Islet of Langerhans (tissue), 1 donor: Measurements from ENCODE around the gene ANK3.

Experiments
- FAIRE-seq: peaks from one replicate; lab custom pipeline; 2011; peaks lifted over from hg19 to GRCh38; lab: Jason Lieb, UNC

The ANK3 gene

DNA sequence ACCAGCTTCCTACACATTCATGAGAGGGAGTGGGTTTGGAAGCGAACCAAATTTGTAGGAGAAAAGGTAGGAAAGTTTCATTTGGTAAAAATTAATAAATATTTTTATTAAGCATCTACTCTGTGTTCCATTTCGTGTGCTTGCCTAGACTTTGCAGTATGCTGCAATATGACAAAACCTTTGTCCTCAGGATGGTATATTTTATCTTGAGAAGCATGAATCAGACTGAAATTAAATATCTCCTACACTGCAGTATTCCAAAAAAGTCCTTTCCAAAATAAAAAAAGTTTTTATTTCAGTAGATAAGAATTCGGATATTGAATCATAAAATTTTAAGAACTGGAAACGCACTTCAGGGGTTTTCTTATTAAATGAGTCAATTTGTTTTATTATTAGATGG lies 47.7 kb downstream of the ANK3 start:
- FAIRE-seq, result no peak

DNA sequence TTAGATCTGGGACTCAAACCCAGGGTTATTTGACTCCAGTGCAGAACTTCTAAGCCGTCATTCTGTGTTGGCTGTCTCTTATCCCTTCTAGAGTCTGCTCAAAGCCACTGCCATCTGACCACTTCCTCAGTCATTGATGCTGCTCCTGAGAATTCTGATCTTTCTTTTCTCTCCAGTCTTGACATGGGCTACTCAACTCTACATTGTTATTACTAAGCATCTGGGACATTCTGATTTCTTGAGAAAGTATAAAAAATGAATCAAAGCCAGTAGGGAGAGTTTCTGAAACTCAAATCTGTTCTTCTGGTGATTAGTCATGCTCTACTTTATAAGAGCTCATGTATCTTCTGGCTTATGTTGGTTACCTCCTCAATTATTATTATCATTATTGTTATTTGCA lies 48.7 kb downstream of the ANK3 start:
- no peak for FAIRE-seq

DNA sequence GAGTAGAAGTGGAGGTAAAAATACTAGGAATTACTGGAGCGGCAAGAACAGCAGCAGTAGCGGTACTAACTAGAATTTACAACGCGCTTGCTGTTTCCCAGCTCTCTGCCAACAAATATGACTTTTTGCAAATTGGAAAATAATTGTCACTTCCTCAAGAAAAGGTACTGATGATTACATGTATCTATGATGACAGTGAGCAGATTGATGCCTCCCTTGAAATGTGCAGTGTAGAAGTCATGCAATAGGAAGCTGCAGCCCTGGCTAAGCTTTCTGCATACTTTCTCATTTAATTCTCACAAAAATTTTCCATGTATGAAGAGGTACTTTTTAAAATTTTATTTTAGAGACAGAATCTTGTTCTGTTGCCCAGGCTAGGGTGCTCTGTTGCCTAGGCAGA lies 49.9 kb downstream of the ANK3 start:
- FAIRE-seq, result no peak

DNA sequence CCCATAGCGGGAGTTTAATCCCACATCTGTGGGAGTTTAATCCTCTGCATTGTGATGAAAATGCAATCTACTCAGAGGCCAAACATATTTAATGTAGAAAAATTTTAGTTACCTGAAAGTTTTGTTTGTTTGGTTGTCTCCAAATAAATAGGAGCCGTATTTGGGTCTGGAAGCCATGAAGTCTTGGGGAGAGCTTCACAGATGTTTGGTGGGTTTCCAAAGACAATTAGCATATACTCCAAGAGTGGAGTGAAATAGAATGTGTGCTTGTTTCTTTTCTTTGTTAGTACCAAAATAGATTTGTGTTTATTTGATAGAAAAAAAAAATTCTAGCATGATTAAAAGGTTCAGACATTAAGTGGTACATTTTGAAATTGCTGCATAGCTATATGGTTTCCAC lies 50.9 kb downstream of the ANK3 start:
- no peak for FAIRE-seq

DNA sequence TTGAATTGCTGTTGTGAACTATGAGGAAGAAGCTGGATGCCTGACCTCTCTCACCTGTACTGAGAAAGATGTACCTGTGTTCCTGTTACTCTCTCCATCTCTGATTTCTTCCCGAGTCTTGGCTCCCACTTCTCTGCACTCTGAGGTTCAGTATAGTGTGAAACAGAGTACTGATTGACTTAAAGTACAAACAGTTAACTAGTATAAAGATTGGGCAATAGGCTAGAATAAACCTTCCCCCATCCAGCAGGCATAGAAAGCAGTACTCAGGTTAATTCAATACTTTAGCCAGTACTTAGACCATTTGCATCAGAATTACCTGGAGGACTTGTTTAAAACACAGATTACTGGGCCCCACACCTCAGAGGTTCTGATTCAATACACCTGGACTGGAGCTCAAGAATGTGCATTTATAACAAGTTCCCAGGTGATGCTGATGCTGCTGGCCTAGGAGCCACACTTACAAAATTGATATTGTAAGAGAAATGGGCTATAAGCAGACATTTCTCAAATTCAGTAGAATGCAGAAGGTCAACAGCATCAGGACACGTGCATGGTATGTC lies 51.6 kb downstream of the ANK3 start:
- no peak for FAIRE-seq

DNA sequence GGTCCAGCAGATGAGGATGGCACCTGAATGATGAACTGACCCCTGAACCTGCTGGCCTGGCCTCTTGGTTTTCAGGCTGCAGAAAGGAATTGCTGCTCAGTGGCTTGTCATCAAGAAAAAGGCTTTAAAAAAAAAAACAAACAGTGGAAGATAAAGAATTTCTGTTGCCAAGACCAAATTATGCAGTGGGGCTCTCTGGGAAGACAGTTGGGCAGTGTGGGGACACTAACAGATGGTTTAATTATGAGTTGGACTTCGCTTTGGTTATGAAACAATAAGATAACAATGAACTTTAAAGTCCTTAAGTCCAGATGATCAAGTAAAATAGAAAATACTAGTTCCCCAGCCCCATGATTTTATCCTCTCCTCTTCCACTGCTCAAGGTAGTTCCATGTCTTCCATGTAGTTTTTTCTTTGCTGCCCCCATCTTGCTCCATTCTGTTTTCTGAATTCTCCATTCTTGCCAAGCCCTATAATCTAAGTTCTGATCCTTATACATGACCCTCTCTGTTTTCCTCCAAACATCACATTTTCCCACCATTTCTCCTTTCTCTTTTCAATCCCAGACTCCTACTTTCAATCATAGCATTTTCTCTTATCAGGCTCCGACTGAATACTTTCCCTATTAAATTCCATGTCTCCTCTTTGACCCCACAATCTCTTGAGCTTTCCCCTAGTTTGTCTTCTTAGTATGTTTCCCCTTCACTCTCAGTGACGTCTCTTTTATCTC lies 52.6 kb downstream of the ANK3 start:
- no peak for FAIRE-seq

DNA sequence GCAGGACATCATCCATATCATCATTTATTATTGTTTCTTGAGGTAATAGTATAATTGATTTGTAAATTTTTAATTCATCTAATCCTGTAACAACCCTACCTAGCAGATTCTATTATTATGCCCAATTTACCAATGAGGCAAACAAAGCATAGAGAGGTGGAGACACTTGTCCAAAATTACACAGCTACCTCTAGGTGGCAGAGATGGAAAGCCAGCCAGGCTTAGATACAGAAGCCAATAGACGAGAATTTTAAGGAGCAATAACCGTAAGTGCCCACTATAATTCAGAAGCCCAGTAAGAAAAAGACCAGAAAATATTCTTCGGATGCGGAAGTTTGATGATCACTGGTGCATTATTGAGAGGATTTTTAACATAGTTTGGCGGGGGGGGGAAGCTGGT lies 54.0 kb downstream of the ANK3 start:
- FAIRE-seq, result no peak

DNA sequence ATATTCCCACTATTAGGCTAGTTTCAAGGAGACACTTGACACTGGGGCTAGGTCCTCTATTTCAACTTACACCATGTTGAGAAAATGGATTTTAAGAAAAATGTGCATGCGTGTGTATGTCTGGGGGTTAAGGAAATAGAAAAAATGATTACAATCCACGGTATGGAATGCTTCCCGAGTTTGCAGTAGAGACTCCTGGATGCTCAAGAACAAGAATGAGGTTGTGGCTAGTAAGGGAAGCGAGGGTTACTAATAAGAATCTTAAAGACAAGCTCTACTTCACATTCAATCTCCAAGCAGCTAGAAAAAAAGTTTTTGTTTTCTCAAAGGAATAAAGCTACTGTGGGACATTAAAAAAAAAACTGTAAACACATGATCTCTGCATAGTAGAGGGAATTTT lies 54.7 kb downstream of the ANK3 start:
- no peak for FAIRE-seq

DNA sequence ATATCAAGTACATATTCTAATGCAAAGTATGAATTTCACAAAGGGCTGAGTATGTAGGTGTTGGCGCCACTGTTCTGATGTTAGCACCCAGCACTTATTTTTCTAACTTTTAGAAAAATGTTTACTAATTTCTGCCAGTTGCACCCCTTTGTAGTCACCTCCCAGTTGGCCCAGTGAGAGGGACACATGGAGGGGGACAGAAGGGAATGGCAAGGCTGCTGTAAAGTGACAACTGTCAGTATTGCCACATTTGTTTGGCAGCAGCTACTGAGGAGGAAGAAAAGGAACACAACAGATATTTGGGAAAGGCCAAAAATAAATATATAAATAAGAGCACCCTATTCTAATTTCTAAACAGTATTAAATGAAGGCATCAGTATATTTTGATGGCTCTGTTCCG lies 57.3 kb downstream of the ANK3 start:
- FAIRE-seq, result no peak

DNA sequence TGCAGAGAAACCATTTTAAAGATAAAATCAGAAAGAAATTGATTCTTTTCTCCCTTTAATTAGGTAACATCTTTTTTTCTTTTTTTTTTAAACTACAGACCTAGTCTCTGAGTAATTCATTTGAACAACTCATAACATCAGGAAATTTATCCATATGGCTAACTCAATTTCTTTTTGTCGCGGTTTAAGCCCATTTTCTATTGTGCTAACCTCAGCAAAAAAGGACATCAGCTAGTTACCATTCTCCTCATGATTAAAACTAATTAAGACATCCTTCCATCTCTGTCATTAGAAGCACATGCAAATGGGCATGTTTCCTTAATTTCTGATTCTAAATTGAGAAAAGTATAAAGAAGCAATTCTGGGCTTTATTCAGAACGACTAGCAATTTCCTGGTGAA lies 57.8 kb downstream of the ANK3 start:
- FAIRE-seq, result no peak

DNA sequence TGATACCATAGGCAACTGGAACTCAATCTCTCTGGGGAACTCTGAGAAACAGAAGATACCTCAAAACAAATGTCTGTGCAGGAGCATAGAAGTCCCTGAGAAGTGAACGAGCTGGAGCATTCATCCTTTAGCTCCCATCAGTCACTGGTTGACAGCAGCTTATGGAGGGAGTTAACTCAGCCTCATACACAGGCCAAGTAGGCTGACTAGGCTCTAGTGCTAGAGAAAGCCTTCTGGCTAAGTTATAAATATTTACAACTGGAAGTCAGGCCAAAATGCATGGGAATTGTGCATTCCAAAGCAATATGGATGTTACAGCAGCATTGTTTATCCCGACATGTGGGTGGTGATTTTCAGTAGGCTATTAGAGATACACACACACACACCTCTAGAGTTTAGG lies 66.5 kb downstream of the ANK3 start:
- FAIRE-seq, result no peak

DNA sequence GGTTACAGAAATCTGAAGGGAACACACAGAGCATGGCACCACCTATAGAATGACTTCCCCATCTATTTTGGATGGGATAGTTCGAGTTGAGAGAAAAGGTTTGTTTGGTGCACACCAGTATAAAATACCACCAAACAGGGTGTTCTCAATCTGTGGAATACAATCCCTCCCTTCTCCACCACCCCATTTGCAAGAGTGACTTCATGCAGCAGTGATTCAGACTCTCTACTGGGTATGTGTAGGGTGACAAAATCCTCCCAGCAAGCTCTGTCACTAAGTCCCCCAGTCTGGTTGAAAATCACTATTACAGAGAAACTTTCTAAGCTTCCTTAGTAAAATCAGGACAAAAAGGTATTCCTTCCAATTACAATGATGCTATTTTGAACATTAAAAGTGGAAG lies 69.0 kb downstream of the ANK3 start:
- FAIRE-seq, result no peak

DNA sequence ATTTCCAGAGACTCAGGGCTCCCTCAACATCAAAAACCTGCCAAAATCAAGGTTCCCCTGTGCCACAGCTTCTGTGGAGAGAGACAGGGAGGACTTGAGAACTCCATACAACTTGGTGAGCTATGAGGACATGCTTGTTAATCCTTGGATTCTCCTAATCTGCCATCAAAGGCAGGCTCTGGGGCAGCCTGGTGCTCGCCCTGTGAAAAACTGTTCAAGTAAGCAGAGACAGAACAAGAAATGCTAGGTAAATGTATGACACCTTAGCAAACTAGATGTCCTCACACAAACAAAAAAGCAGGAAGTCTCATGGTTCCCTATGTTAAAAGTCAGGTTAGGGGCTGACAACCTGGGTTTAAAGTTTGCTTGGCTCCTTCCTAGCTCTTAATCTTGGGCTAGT lies 73.6 kb downstream of the ANK3 start:
- FAIRE-seq, result no peak

DNA sequence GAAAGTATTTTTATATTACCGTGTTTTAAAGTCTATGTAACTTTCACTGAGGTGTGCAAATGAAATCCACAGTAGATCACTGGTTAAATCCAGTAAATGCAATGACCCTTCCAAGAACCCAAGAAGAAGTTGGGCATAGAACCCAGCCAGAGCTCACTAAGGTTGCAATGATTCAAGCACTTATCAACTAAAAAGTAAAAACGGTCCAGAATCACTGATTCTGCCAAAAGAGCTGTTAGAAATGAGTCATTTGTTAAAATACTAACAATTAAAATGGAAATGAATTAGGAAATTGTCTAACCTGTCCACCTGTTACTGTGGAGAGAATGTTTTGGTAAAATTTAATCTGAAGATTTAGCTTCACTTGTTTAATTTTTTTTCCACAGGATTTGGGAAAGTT lies 74.4 kb downstream of the ANK3 start:
- no peak for FAIRE-seq

DNA sequence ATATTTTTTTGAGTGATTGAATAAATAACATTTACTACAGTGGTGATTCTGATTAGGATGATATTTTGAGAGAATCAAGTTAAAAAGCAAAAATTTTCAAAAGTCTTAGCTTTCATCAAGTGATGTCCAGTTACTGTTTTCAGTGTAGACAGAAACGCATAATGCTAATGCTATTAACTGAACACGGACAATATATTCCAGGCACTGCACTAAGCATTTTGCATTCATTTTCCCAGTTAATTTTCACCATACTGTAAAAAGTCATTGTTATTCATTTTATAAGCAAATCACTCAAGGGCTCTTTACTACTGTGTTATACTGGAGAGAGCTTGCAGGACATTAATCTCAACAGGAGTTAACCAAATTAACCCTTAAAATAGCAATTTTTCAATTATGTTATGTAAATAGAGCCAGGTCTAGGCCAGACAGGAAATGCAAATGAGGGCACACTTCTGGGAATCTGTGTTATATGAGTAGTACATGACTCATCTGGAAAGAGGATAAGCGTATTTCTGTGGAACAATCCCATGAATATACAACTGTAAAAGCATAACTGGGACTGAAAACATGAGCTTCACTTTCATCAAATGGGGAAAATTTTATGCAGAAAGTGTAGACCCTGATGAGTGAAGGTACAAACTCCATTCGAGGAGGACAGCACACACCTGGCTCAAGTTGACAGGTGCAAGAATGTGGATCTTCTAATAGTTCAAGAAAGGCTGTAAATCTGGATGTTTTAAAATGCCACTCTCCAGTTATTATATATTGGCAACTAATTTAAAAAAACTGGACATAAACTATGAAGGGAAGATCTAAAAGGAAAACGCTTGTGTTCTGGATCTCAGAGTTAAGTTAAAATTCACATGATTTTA lies 75.4 kb downstream of the ANK3 start:
- peak; percentile 95 for FAIRE-seq

DNA sequence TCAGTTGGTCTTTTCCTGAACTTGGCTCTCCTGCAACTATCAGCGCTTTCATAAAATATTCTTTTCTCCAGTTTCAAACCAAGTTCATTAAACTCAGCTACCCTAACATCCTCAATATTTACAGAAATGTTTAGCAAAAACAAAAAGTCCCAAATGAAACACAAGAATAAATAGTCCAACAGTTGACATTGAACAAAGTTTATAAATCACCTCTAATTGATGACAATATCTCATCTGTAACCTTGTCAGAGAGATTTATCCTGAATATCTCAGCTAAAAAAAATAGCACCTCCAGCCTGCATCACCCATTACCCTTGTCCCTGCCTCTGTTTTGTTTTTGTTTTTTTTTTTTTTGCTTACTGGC lies 76.1 kb downstream of the ANK3 start:
- no peak for FAIRE-seq

DNA sequence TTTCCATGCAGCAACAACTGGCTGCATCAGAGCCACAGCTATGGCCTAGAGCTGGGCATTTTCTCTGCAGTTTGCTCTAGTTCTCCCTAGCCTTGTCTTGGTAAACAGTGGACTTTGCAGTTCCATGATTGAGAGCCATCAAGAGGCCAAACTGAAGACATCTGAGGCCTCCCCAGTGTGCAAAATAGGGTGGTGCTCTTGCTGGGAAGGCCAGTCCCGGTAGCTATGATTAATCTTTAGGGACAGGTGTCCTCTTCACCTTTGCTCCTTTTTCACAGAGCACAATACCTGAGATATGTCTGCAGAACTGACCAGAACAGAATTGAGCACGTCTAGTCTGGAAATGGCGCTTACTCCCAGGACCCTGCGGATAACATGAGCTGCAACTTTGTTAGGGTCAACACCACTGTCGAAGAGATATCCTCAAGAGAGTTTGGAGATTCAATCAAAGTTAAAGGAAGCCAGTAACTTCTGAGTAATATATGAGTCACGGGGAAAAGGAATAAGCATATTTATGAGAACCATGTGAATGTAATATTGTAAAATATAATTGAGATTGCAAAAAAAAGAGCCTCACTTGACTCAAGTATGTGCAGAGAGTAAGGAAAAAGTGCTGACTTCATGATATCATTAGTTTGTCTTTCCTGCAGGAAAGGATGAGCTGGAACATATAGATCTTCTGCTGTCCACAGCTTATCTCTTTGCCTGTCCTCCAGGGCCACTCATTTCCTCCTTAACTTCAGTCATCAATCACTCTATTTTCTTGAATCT lies 76.7 kb downstream of the ANK3 start:
- FAIRE-seq, result no peak

DNA sequence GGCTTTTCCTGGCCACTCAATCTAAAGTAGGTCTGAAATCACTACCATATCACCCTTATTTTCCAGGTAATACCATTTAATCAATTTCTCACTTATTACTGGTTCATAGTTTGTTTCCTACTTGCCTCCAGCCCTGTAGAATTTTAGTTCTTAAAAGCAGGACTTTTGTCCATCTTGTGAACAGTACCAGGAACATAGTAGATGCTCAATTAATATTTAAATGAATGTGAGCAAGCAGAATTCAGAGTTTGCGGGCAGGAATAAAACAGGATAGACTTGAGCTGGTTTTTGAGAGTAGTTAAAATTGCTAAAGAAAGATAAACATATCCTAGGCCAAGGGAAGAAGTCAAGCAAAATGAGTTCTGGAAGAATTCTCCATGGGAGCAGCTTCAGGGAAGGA lies 77.9 kb downstream of the ANK3 start:
- FAIRE-seq, result no peak

DNA sequence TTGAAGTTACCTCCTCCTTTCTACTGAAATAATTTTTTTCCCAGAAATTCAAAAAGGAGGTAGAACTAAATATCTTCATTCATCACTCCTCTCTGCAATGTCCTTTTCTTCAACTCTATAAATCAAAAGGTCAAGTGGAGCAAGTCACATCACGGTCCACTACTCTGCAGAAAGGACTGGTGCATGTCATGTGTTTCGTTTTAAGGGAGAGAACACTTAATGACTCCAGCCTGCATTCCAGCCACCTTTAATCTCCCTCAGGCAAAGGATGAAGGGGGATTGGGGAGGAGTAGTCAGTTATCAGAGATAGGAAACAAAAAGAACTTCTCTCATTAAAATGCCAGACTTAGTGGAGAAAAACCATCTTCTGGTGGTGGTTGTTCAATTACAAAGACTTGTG lies 78.9 kb downstream of the ANK3 start:
- no peak for FAIRE-seq

DNA sequence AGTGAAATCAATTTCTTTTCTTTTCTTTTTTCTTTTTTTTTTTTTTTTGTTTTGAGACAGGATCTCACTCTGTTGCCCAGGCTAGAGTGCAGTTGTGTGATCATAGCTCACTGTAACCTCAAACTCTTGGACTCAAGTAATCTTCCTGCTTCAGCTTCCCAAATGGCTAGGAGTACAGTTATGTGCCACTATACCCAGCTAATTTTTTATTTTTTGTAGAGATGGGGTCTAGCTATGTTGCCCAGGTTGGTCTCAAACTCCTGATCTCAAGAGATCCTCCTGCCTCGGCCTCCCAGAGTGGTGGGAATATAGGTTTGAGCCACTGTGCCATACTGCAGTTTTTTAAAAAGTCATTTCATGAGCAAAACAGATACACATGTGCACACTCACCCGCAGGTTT lies 79.8 kb downstream of the ANK3 start:
- no peak for FAIRE-seq

DNA sequence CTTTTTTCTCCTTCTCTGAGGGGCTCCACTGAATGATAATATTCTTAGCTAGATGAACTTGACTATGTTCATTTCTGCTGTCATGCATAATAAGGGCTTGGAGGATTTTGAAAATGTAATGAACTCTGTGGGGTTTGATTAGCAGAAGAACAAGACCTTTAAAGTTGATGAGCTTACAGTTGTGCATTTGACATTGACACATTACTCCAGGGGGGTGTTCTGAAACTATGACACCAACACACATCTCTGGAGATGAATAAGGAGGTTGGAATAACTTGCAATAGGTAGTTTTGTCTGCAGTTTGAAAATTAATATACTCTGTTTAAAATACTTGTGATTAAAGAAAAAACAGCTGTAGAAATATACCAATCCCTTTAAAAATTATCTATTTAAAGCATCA lies 80.3 kb downstream of the ANK3 start:
- FAIRE-seq, result no peak

DNA sequence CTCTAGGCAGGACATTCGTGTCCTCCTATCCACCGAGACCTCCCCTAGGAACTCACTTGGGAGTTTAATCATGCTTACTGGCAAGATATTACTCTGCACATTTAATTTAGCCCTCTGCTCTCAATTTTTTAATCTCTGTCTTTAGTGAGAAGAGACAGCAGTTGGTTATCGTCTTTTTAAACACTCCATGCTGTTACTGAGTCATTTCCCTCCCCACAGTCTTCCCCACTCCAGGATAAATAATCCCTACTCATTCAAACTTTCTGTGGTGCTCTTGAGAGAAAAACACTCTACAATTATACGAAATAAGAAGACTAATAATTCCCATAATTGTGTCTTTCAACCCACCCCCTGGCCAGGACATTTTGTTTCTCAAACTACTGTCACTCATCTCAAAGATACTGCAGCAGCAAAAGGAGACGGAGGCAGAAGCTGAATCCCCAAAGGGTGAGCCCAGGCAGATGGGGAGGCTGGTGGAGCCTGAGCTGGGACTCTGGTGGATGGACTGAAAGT lies 84.2 kb downstream of the ANK3 start:
- no peak for FAIRE-seq
